NCI-H510A (cell line): ENCODE results near the gene HNRNPA2B1.
A peak's percentile ranks its signal among the peaks of the same experiment; 100 is the strongest.
"Not testable (repeated sequence)": the region's sequence is repeated elsewhere in the genome, so short reads cannot be mapped to it uniquely, and the experiment has no call there.

Experiments
- DNase-seq: peaks from one replicate; lab custom pipeline; 2025; lab: John Stamatoyannopoulos, UW

The HNRNPA2B1 gene

GRCh38 chr7:26165950-26166683 lies 34.4 kb downstream of the HNRNPA2B1 start:
- DNase-seq: no peak

DNA sequence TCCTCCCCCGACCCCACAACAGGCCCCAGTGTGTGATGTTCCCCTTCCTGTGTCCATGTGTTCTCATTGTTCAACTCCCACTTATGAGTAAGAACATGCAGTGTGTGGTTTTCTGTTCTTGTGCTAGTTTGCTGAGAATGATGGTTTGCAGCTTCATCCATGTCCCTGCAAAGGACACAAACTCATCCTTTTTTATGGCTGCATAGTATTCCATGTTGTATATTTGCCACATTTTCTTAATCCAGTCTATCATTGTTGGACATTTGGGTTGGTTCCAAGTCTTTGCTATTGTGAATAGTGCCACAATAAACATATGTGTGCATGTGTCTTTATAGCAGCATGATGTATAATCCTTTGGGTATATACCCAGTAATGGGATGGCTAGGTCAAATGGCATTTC lies 36.7 kb downstream of the HNRNPA2B1 start:
- DNase-seq: not testable (repeated sequence)

- no peak for DNase-seq
Observed at GRCh38 chr7:26162431-26162830, 38.1 kb downstream of the HNRNPA2B1 start.

DNA sequence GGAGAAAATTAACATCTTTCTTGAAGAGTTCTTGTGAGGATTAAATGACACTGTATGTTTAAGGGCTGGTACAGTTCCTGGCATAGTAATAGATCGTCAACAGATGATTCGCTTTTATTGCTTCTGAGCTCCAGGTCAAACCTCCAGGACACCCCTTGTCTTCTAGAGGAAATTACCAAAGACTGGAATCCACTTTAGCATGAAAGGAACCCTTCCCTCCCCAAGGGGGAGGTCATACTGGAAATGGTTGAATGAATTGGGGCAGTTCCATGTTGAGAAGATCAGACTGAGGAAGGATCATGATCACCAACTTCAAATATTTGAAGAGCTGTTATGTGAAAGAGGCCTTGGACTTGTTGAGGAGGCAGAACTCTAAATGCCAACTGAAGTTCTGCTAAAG lies 39.6 kb downstream of the HNRNPA2B1 start:
- no peak for DNase-seq

DNA sequence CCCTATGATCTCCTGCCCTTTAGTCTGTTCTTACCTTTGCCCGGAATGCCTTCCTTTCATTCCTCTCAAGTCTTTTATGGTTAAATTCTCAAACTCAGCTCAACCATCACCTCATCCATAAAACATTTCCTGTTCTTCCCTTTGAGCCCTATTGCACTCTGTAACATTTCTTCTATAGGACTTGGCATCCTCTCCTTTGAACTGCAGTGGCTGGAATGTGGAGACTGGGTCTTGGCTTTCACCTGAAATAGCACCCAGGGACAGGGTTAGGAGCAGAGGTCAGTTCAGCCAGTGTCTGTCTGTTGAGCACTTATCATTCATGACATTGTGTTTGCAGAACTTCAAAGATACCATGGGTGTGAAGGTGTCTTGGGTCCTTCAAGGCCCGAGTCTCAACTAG lies 41.3 kb downstream of the HNRNPA2B1 start:
- DNase-seq: no peak

DNA sequence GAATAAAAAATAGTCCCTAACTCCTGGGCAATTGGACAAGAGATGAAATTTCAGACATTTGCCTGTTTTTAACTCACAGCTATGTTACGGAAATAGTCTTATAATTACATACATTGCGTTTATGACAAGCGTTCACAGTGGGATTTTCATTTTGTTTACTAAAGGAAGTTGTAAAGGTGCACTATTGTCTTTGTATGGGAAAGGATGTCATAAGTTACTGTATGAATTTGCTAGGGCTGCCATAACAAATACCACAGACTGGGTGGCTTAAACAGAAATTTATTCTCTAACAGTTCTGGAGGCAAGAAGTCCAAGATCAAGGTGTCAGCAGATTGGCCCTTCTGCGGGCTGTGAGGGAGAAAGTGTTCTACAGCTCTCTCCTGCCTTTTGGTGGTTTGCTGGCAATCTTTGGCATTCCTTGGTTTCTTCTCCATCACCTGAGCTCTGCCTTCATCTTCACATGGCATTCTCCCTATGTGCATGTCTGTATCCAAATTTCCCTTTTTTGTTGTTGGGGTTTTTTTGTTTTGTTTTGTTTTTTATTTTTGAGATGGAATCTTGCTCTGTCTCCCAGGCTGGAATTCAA lies 42.9 kb downstream of the HNRNPA2B1 start:
- no peak for DNase-seq

DNA sequence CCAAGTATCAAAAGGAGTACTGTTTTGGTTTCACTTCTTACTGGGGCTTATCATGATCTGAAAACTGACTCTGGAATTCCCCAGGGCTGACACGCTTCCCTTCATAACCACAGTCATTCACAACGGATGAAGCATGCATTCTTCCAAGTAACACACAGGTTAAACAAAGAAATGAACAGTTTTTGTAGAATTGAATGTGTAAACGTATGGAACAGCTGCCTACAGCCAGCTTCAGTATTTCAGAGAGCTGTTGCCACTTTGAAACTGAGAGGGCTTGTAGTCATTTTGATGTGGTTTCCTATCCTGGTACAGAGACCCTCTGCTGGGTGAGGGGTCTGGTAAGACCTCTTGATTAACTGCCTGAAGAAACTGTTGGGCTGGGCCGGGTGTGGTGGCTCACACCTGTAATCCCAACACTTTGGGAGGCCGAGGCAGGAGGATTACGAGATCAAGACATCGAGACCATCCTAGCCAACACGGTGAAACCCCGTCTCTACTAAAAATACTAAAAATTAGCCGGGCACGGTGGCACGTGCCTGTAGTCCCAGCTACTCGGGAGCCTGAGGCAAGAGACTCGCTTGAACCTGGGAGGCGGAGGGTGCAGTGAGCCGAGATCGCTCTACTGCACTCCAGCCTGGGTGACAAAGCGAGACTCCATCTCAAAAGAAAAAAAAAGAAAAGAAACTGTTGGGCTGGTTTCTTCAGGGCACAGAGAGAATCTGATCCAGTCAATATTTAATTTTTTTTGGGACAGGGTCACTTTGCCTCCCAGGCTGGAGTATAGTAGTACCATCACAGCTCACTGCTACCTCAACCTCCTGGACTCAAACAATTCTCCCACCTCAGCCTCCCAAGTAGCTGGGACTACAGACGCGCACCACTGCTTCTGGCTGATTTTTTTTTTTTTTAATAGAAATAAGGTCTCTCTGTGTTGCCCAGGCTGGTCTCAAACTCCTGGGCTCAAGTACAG lies 43.8 kb downstream of the HNRNPA2B1 start:
- DNase-seq: no peak

DNA sequence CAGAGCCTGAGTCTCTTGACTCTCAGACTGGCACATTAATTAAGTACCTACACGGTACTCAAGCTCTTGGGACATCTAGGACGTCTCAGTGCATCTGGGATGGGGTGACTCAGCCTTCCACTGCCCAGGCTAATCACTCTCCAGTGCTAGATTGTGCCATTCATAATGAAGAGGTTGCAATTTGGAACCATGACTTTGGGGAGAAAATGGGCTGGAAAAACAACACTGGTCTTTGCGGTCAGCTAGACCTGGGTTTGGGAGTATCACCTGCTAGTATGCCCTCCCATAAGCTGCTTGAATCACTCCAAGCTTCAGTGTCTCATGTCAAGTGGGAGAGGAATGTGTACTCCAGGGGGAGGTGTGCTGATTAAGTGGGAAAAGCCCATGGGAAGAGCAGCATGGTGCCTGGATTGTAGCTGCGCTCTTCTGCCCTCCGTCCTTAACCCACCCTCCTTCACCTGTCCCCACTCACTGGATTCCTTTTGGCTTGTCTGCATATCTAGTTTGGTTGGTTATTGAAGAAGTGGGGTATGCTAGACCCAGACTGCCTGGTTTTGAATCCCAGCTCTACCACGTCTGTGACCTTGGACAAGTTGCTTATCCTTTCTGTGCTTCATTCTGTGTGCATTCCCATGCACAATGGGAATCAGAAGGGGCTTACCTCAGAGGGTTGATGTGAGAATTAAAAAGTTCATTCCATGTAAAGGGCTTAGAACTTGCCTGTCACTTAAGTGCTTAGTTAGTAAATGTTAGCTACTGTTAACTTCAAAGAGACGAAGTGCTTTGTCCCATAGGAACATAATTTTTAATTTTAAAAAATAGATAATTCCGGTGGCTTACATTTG lies 44.8 kb downstream of the HNRNPA2B1 start:
- DNase-seq: peak; percentile 38

DNA sequence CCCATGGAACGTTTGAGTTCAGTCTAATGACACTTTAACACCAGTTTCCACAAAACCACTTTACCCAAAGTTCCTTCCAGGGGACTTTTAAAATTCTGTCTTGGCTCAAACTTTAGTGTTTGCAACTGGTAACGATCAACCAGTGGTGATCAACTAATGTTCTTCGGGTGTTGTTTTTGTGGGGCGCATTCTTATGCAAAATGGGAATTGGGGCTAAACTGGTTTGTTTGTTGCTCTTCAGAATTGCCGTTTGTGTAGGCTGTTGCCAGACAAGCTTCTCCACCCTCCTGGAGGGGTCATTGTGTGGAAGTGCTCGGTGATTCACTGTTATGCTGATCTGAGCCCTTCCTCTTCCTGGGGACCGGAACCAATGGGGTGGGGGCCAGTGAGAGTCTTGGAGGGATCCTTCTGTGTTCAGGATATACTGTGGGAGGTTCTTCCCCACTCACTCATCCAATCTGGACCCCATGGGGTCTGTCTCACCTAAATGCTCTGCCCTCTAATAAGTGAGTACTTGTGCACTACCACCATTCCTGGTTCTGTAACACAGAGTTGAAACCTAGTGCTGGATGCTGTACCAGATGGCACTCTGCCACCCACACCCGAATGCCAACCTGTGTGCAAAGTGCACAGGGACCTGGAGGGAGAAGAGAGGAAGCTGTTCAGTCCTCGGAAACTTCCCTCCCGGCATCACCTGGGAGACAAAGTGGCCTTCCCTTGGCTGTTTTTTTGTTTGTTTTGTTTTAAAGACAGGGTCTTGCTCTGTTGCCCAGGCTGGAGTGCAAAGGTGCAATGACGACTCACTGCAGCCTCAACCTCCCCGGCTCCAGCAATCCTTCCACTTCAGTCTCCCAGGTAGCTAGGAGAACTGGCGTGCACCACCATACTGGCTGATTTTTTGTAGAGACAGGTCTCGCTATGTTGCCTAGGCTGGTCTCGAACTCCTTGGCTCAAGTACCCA lies 46.4 kb downstream of the HNRNPA2B1 start:
- no peak for DNase-seq

- no peak for DNase-seq
Observed at GRCh38 chr7:26153241-26153822, 47.2 kb downstream of the HNRNPA2B1 start.

DNA sequence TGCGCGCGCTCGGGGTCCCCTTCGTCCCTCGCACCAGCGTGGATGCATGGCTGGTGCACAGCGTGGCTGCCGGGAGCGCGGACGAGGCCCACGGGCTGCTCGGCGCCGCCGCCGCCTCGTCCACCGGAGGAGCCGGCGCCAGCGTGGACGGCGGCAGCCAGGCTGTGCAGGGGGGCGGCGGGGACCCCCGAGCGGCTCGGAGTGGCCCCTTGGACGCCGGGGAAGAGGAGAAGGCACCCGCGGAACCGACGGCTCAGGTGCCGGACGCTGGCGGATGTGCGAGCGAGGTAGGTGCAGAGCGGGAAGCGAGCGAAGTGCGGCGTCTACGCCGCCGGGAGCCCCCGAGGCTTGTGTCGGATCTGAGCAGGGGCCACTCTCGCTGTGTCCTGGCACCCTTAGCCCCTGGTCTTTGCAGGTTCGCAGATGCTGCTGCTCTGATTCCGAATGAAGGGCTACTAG lies 47.7 kb downstream of the HNRNPA2B1 start:
- not testable (repeated sequence) for DNase-seq

DNA sequence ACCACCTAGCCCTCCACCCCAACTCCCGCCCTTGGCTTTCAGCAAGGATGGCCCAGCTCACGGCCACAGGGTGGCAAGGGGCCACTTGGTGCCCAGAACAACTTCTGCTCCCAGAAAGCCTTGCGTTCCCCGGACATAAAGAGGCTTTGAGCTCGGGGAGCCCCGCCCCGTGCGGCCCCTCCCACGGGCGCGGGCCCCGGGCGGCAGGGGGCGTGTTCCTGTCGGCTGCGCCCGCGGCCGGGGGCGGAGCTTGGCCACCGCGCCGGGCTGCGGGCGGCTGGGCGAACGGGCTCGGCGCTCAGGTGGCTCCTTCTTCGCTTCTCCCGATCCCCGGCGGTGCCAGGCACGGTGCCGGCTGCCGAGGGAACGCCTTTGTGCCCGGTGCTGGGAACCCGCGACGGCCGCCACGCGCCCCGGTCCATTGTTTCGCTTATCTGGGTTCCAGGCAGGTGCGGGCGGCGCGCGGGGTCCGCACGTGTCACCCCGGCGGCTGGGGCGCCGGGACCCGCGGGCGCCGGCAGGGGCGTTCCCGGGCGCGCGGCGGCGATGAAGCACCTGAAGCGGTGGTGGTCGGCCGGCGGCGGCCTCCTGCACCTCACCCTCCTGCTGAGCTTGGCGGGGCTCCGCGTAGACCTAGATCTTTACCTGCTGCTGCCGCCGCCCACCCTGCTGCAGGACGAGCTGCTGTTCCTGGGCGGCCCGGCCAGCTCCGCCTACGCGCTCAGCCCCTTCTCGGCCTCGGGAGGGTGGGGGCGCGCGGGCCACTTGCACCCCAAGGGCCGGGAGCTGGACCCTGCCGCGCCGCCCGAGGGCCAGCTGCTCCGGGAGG lies 48.4 kb downstream of the HNRNPA2B1 start, which contains the start of gene NFE2L3:
Gene NFE2L3 (plus strand): TSS at position 246 of the 829 bp plus-strand sequence. CDS start 301 bp downstream, at position 547.
- DNase-seq: peak; percentile 85

GRCh38 chr7:26151650-26151952 lies 48.9 kb downstream of the HNRNPA2B1 start:
- DNase-seq: no peak

- DNase-seq: no peak
Observed at GRCh38 chr7:26151096-26151495, 49.5 kb downstream of the HNRNPA2B1 start.

DNA sequence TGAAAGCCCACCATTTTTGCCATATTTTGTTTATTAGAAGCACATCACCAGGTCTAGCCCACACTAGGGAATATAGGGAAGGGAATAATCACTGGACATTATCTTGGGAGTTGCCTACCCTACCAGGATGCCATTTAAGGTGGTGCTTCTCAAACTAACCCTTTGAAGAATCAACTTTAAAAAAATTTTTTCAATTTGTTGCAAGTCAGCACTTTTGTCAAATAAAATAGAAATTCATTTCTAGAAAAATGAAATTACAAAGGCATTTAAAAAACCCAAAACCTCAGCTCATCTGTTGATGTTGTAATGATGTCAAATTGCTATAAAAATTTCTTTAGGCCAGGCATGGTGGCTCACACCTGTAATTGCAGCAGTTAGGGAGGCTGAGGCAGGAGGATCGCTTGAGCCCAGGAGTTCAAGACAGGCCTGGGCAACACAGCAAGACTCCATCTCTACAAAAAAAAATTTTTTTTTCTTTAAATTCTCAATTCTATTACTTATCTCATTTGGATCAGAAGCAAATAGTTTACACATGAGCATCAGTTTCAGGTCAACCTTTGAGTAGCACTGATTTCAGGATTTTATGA lies 51.1 kb downstream of the HNRNPA2B1 start:
- DNase-seq: no peak

- not testable (repeated sequence) for DNase-seq
Observed at GRCh38 chr7:26148307-26148700, 52.2 kb downstream of the HNRNPA2B1 start.

GRCh38 chr7:26147646-26148306 lies 52.8 kb downstream of the HNRNPA2B1 start:
- DNase-seq: not testable (repeated sequence)

- no peak for DNase-seq
Observed at GRCh38 chr7:26147030-26147429, 53.5 kb downstream of the HNRNPA2B1 start.
